HCT116 (cell line): ENCODE results near the gene CDH4.

Experiments
- POLR2A ChIP-seq: IDR thresholded peaks from 2 replicates; pipeline ENCODE4 v1.7.0; 2011; ENCODE audit warnings: borderline replicate concordance; ENCODE audit not compliant: insufficient read depth, insufficient read length; ENCODE audit errors: extremely low read depth
- SP1 ChIP-seq: IDR thresholded peaks from 2 replicates; pipeline ENCODE4 v1.6.1; 2012; ENCODE audit warnings: low read depth
- ZNF274 ChIP-seq: fragments of 200-500 bp; sonication (Bioruptor generic); IDR thresholded peaks from 2 replicates; pipeline ENCODE4 v1.6.1; 2014; ENCODE audit warnings: mild to moderate bottlenecking, low read depth, low read length, inconsistent platforms
- TF ChIP-seq, protein P1 (sequence below), 3 experiments: fragments of 200-600 bp in 1 of 3; sonication (generic) in 1 of 3; IDR thresholded peaks in 2 of 3; conservative IDR thresholded peaks in 1 of 3; 2 replicates each; pipeline ENCODE4 v1.5.1; 2012 to 2017; ENCODE audit warnings: low read depth in 2 of 3, low read length in 2 of 3, antibody characterized with exemption in 1 of 3, borderline replicate concordance in 1 of 3, control low read depth in 1 of 3, mild to moderate bottlenecking in 1 of 3, mixed read lengths in 1 of 3, mixed run types in 1 of 3, moderate library complexity in 1 of 3; ENCODE audit not compliant: insufficient read depth in 1 of 3

- TF ChIP-seq, protein P1, sequence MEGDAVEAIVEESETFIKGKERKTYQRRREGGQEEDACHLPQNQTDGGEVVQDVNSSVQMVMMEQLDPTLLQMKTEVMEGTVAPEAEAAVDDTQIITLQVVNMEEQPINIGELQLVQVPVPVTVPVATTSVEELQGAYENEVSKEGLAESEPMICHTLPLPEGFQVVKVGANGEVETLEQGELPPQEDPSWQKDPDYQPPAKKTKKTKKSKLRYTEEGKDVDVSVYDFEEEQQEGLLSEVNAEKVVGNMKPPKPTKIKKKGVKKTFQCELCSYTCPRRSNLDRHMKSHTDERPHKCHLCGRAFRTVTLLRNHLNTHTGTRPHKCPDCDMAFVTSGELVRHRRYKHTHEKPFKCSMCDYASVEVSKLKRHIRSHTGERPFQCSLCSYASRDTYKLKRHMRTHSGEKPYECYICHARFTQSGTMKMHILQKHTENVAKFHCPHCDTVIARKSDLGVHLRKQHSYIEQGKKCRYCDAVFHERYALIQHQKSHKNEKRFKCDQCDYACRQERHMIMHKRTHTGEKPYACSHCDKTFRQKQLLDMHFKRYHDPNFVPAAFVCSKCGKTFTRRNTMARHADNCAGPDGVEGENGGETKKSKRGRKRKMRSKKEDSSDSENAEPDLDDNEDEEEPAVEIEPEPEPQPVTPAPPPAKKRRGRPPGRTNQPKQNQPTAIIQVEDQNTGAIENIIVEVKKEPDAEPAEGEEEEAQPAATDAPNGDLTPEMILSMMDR (IDR thresholded peaks at IDR 0.05 in 2 of 3, conservative IDR thresholded peaks at IDR 0.05 in 1 of 3; ENCODE audit: borderline replicate concordance in 1 of 3, insufficient read depth in 1 of 3, low read depth in 2 of 3, low read length in 2 of 3), result no peak
- TF ChIP-seq ZNF274 (no peak), POLR2A (no peak), SP1 (no peak)
These were observed 68.8 kb downstream of the CDH4 start for GRCh38 chr20:61320691-61321425.
